Hepatocyte (in vitro differentiated cells): ENCODE results near the gene RBCK1. TPM values are rescaled to one million over a fixed set of nuclear protein-coding genes. Genes with fewer than 3 reads are reported as not detected.

ENCODE experiments used
- DNase-seq: peaks from one replicate; pipeline ENCODE4 v3.0.0-alpha.2; 2016; ENCODE audit warnings: low spot score
- H2AFZ ChIP-seq: fragments of 200-600 bp; sonication (generic); 2 replicates; pipeline ENCODE4 v1.6.0; 2016; ENCODE audit warnings: antibody characterized with exemption, mild to moderate bottlenecking
- H3K27ac ChIP-seq: fragments of 200-600 bp; sonication (generic); 2 replicates; pipeline ENCODE4 v1.5.1; 2016; ENCODE audit warnings: mild to moderate bottlenecking
- H3K27me3 ChIP-seq: fragments of 200-600 bp; sonication (generic); 2 replicates; pipeline ENCODE4 v1.6.1; 2016
- H3K36me3 ChIP-seq: fragments of 200-600 bp; sonication (generic); replicated peaks from 2 replicates; pipeline ENCODE4 v1.5.1; 2016; ENCODE audit warnings: low read depth; ENCODE audit not compliant: insufficient read depth
- H3K4me1 ChIP-seq: fragments of 200-600 bp; sonication (generic); 2 replicates; pipeline ENCODE4 v1.5.1; 2016; ENCODE audit warnings: mild to moderate bottlenecking, moderate library complexity; ENCODE audit not compliant: insufficient read depth
- H3K4me2 ChIP-seq: fragments of 200-600 bp; sonication (generic); 2 replicates; pipeline ENCODE4 v1.6.0; 2016
- H3K4me3 ChIP-seq: fragments of 200-600 bp; sonication (generic); 2 replicates; pipeline ENCODE4 v1.5.1; 2016; ENCODE audit warnings: mild to moderate bottlenecking
- H3K79me2 ChIP-seq: fragments of 200-600 bp; sonication (generic); 2 replicates; pipeline ENCODE4 v1.6.0; 2017; ENCODE audit warnings: mild to moderate bottlenecking
- H3K9me2 ChIP-seq: fragments of 200-600 bp; sonication (generic); replicated peaks from 2 replicates; pipeline ENCODE4 v1.6.0; 2017; ENCODE audit warnings: mild to moderate bottlenecking; ENCODE audit not compliant: insufficient read depth
- H3K9me3 ChIP-seq: fragments of 200-600 bp; sonication (generic); 2 replicates; pipeline ENCODE4 v1.5.1; 2016; ENCODE audit warnings: low read depth, mild to moderate bottlenecking
- H4K20me1 ChIP-seq: fragments of 200-600 bp; sonication (generic); 2 replicates; pipeline ENCODE4 v1.6.0; 2016; ENCODE audit warnings: mild to moderate bottlenecking; ENCODE audit not compliant: insufficient read depth, poor library complexity, severe bottlenecking
- CTCF ChIP-seq: fragments of 200-600 bp; sonication (generic); IDR thresholded peaks from 2 replicates; pipeline ENCODE4 v1.5.1; 2016; ENCODE audit warnings: antibody characterized with exemption, mild to moderate bottlenecking; ENCODE audit not compliant: poor library complexity
- EZH2 ChIP-seq: fragments of 200-600 bp; sonication (generic); IDR thresholded peaks from 2 replicates; pipeline ENCODE4 v1.6.1; 2016; ENCODE audit warnings: antibody characterized with exemption, mild to moderate bottlenecking, borderline replicate concordance
- EZH2phosphoT487 ChIP-seq: fragments of 200-600 bp; sonication (generic); IDR thresholded peaks from one replicate; pipeline ENCODE4 v1.6.1; 2018; ENCODE audit warnings: antibody characterized with exemption, mild to moderate bottlenecking, low read depth, moderate library complexity; ENCODE audit not compliant: unreplicated experiment, severe bottlenecking
- WGBS: methylation state at CpG from one replicate; pipeline ENCODE4 v1.1.6; 2016; ENCODE audit warnings: low lambda C conversion rate; ENCODE audit errors: missing lambda C conversion rate; 5-methylcytosine and 5-hydroxymethylcytosine counted together
- polyA plus RNA-seq: library from polyadenylated mRNA; unstranded; fragments of >200 nt; fragmentation: Nextera tagmentation; extraction: Ambion mirVana; gene quantifications from 2 replicates; pipeline ENCODE4 v1.2.1, GENCODE V29; 2016
- total RNA-seq: library from RNA; depleted of rRNA; stranded (reverse); fragments of >200 nt; gene quantifications from 2 replicates; pipeline ENCODE4 v1.2.3, GENCODE V29; 2014

The RBCK1 gene
- total and polyA plus RNA-seq, 2 experiments from 2014 or later, result 76.4 to 80.8 TPM

GRCh38 chr20:469746-470490 is 61.8 kb downstream of the RBCK1 start:
- no peak for TF ChIP-seq EZH2phosphoT487
- no peak for TF ChIP-seq CTCF
- no peak for TF ChIP-seq EZH2
- H4K20me1 ChIP-seq, result no peaks in the 10 kb centered on the region
- DNase-seq, result no peak
- no peak overlapping the region for H3K4me2 ChIP-seq
- no peaks in the 10 kb centered on the region for H3K36me3 ChIP-seq
- H3K9me3 ChIP-seq, result peaks cover 5% of the 10 kb centered on the region
- H3K4me3 ChIP-seq, result no peak overlapping the region
- H3K9me2 ChIP-seq, result no peaks in the 10 kb centered on the region
- WGBS, result 81% methylated on average over 8 of the region's 8 CpGs
- H3K27me3 ChIP-seq, result no peaks in the 10 kb centered on the region
- no peaks in the 10 kb centered on the region for H3K4me1 ChIP-seq
- H2AFZ ChIP-seq, result no peak overlapping the region
- no peaks in the 10 kb centered on the region for H3K79me2 ChIP-seq
- no peak overlapping the region for H3K27ac ChIP-seq

- Histone ChIP-seq H3K36me3 (no peaks in the 10 kb centered on the region), H4K20me1 (no peaks in the 10 kb centered on the region), H3K9me2 (no peaks in the 10 kb centered on the region), H3K27ac (no peak overlapping the region), H3K4me2 (no peak overlapping the region), H3K9me3 (peaks cover 5% of the 10 kb centered on the region), H3K4me1 (no peaks in the 10 kb centered on the region), H3K27me3 (no peaks in the 10 kb centered on the region), H2AFZ (no peak overlapping the region), H3K79me2 (no peaks in the 10 kb centered on the region), H3K4me3 (no peak overlapping the region)
- TF ChIP-seq EZH2 (no peak), EZH2phosphoT487 (no peak), CTCF (no peak)
- no peak for DNase-seq
- WGBS, result 93% methylated on average over 9 of the region's 9 CpGs
These were observed 64.2 kb downstream of the RBCK1 start for GRCh38 chr20:472137-472846.

- no peak for TF ChIP-seq CTCF
- Histone ChIP-seq H3K36me3 (no peaks in the 10 kb centered on the region), H3K4me1 (no peaks in the 10 kb centered on the region), H2AFZ (no peak overlapping the region), H3K27me3 (no peaks in the 10 kb centered on the region), H4K20me1 (no peaks in the 10 kb centered on the region), H3K9me2 (no peaks in the 10 kb centered on the region), H3K4me3 (no peak overlapping the region), H3K4me2 (no peak overlapping the region), H3K9me3 (peaks cover 5% of the 10 kb centered on the region), H3K27ac (no peak overlapping the region), H3K79me2 (no peaks in the 10 kb centered on the region)
- no peak for DNase-seq
- WGBS, result 95% methylated on average over 1 of the region's 1 CpG
These were observed 64.8 kb downstream of the RBCK1 start for GRCh38 chr20:472889-473292.
